Keratinocyte (primary cell): Measurements from ENCODE around the gene NR2E3. TPM values are rescaled to one million over a fixed set of nuclear protein-coding genes. Genes with fewer than 3 reads are reported as not detected.
A peak's percentile ranks its signal among the peaks of the same experiment; 100 is the strongest.

Source experiments
- DNase-seq: peaks from one replicate; pipeline ENCODE4 v3.0.0-alpha.2; 2011; ENCODE audit warnings: low read depth, missing footprints, low spot score
- FAIRE-seq: peaks from 2 replicates; lab custom pipeline; 2011; peaks lifted over from hg19 to GRCh38; lab: Jason Lieb, UNC
- H2AFZ ChIP-seq: 2 replicates; pipeline ENCODE4 v1.6.0; 2012; ENCODE audit warnings: low read length, control low read depth, inconsistent platforms; ENCODE audit not compliant: control insufficient read depth
- H3K27ac ChIP-seq: 2 replicates; pipeline ENCODE4 v1.5.1; 2011; ENCODE audit warnings: low read length; ENCODE audit not compliant: control insufficient read depth, insufficient read depth
- H3K27me3 ChIP-seq: 3 replicates; pipeline ENCODE4 v1.6.0; 2011; ENCODE audit warnings: low read length; ENCODE audit not compliant: control insufficient read depth, insufficient read depth; ENCODE audit errors: extremely low read depth
- H3K36me3 ChIP-seq, 2 experiments: 2 replicates in 1 of 2; 3 replicates in 1 of 2; pipeline ENCODE4 v1.5.1; 2011; ENCODE audit warnings: low read length in 2 of 2, mild to moderate bottlenecking in 1 of 2; ENCODE audit not compliant: control insufficient read depth in 2 of 2, insufficient read depth in 2 of 2; ENCODE audit errors: extremely low read depth in 1 of 2
- H3K4me1 ChIP-seq: 3 replicates; pipeline ENCODE4 v1.5.1; 2011; ENCODE audit warnings: low read length; ENCODE audit not compliant: control insufficient read depth, insufficient read depth; ENCODE audit errors: extremely low read depth
- H3K4me2 ChIP-seq: 3 replicates; pipeline ENCODE4 v1.6.0; 2011; ENCODE audit warnings: low read depth, low read length; ENCODE audit not compliant: control insufficient read depth, insufficient read depth; ENCODE audit errors: extremely low read depth
- H3K4me3 ChIP-seq, 3 experiments: fragments of 200-600 bp in 1 of 3; sonication (generic) in 1 of 3; 2 replicates in 2 of 3; 3 replicates in 1 of 3; pipeline ENCODE4 v1.5.1; 2011 to 2016; ENCODE audit warnings: low read length in 3 of 3, mild to moderate bottlenecking in 3 of 3, control low read depth in 2 of 3, inconsistent platforms in 1 of 3, low read depth in 1 of 3, mixed read lengths in 1 of 3, mixed run types in 1 of 3, moderate library complexity in 1 of 3; ENCODE audit not compliant: control insufficient read depth in 2 of 3, insufficient read depth in 2 of 3; ENCODE audit errors: extremely low read depth in 1 of 3
- H3K79me2 ChIP-seq: 2 replicates; pipeline ENCODE4 v1.6.0; 2012; ENCODE audit warnings: low read length; ENCODE audit not compliant: control insufficient read depth, insufficient read depth
- H3K9ac ChIP-seq: 3 replicates; pipeline ENCODE4 v1.6.0; 2011; ENCODE audit warnings: low read length; ENCODE audit not compliant: control insufficient read depth, insufficient read depth; ENCODE audit errors: extremely low read depth
- H3K9me1 ChIP-seq: 3 replicates; pipeline ENCODE4 v1.6.0; 2011; ENCODE audit warnings: low read length; ENCODE audit not compliant: control insufficient read depth, insufficient read depth; ENCODE audit errors: extremely low read depth
- H3K9me3 ChIP-seq: 2 replicates; pipeline ENCODE4 v1.5.1; 2012; ENCODE audit warnings: low read depth, low read length; ENCODE audit not compliant: control insufficient read depth
- H4K20me1 ChIP-seq: 3 replicates; pipeline ENCODE4 v1.6.0; 2011; ENCODE audit warnings: low read length; ENCODE audit not compliant: control insufficient read depth, insufficient read depth; ENCODE audit errors: extremely low read depth
- EZH2 ChIP-seq: IDR thresholded peaks from one replicate; pipeline ENCODE4 v1.6.1; 2012; ENCODE audit warnings: inconsistent platforms, mild to moderate bottlenecking, low read length, moderate library complexity
- dilution Hi-C: fragments of 300-500 bp; cut with MboI; formaldehyde crosslinking; loops from one replicate; pipeline ENCODE4 v1.7.0; 2020; ENCODE audit warnings: low sequenced_read_pairs; ENCODE audit not compliant: extremely low pct_ligation_motif_present
- polyA plus RNA-seq, 5 experiments: library from polyadenylated mRNA; depleted of rRNA in 3 of 5; stranded (reverse) in 3 of 5; stranded (forward) in 1 of 5; unstranded in 1 of 5; fragments of >200 nt; gene quantifications; 1 replicate in 1 of 5; 2 replicates in 3 of 5; 3 replicates in 1 of 5; pipeline versions ENCODE4 v1.2.1 to v1.2.3, GENCODE V29; 2011 to 2012; ENCODE audit warnings: missing spikeins in 2 of 5, low read depth in 1 of 5, low replicate concordance in 1 of 5
- TF ChIP-seq, protein P1 (sequence below), 3 experiments: IDR thresholded peaks in 1 of 3; conservative IDR thresholded peaks in 1 of 3; optimal IDR thresholded peaks in 1 of 3; 2 replicates in 2 of 3; 3 replicates in 1 of 3; pipeline versions ENCODE3 to v1.5.1; 2011; ENCODE audit warnings: low read length in 3 of 3, mild to moderate bottlenecking in 3 of 3, moderate library complexity in 2 of 3, control low read depth in 1 of 3, inconsistent platforms in 1 of 3; ENCODE audit not compliant: insufficient read depth in 2 of 3; ENCODE audit errors: extremely low read depth in 1 of 3

Gene NR2E3
- polyA plus RNA-seq, 1 donor (not counting 4 experiments of a cell fraction or from before 2014, with no cell fraction given): 0.46 TPM

DNA sequence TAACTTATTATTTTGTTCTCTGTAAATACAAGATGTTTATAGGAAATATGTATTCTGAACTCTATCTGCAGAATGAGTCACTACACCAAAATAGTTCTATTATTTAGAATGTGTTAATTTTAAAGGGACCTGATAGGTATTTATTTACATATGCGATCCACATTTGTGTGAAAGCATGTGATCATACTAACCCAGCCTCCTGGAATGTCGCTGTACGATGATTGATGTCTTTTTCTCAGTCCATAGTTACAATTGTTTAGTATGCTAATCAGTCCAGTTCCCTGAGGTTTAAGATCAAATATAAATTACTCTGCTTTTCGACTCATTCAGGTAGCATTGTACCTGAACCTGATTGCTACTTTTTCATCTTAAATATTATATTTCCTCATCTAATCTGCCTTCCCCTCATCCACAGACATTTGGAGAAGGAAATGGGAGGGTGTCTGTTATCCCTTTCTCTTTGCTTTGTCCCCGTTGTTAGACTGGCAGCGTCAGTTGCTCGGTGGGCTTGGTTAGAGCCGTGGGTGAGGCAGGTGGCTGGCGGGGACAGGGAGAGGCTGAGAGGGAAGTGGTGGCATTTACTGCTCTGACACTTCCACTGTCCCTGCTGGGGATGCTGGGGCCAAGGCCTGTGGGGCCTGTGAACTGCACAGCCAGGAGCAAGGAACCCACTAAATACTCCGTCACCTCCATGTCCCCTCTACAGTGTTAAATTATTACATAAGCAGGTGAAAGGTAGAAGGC lies 27.8 kb upstream of the NR2E3 start:
- Histone ChIP-seq H3K79me2 (no peaks in the 10 kb centered on the region), H2AFZ (no peak overlapping the region), H3K4me1 (no peaks in the 10 kb centered on the region), H3K9me3 (no peaks in the 10 kb centered on the region), H3K9me1 (no peaks in the 10 kb centered on the region), H3K27me3 (no peaks in the 10 kb centered on the region), H3K4me2 (no peak overlapping the region), H3K27ac (no peak overlapping the region), H4K20me1 (no peaks in the 10 kb centered on the region), H3K9ac (no peak overlapping the region), H3K4me3 (no peak overlapping the region), H3K36me3 (peaks cover 0 to 8% of the 10 kb centered on the region in 2 experiments)
- dilution Hi-C loops: no loop called here
- FAIRE-seq (no peak), DNase-seq (no peak)
- TF ChIP-seq, protein P1, sequence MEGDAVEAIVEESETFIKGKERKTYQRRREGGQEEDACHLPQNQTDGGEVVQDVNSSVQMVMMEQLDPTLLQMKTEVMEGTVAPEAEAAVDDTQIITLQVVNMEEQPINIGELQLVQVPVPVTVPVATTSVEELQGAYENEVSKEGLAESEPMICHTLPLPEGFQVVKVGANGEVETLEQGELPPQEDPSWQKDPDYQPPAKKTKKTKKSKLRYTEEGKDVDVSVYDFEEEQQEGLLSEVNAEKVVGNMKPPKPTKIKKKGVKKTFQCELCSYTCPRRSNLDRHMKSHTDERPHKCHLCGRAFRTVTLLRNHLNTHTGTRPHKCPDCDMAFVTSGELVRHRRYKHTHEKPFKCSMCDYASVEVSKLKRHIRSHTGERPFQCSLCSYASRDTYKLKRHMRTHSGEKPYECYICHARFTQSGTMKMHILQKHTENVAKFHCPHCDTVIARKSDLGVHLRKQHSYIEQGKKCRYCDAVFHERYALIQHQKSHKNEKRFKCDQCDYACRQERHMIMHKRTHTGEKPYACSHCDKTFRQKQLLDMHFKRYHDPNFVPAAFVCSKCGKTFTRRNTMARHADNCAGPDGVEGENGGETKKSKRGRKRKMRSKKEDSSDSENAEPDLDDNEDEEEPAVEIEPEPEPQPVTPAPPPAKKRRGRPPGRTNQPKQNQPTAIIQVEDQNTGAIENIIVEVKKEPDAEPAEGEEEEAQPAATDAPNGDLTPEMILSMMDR (optimal IDR thresholded peaks at IDR 0.05 in 1 of 3, IDR thresholded peaks at IDR 0.05 in 1 of 3, conservative IDR thresholded peaks at IDR 0.05 in 1 of 3; ENCODE audit: extremely low read depth in 1 of 3, insufficient read depth in 2 of 3, low read length in 3 of 3): no peak
- no peak for TF ChIP-seq EZH2

DNA sequence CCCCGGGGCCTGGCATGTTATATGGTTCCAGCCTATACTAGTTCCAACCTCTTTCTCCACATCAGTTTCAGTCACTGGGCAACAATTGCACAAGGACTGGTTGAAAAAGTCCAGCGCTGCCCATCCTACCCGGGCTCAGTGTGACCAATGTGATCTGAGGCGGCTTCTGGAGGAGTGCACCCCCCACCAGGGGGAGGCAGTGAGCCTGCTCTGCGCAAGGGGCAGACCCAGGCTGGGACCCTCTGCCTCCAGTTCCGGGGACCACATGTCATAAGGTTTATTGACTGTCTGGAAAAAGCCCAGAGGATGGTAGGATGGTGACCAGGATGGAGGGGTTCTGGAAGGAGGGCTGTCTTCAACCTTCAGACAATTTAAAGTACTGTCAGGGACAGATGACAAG lies 25.6 kb upstream of the NR2E3 start:
- H3K27ac ChIP-seq: no peak overlapping the region
- TF ChIP-seq, protein P1 (optimal IDR thresholded peaks at IDR 0.05 in 1 of 3, IDR thresholded peaks at IDR 0.05 in 1 of 3, conservative IDR thresholded peaks at IDR 0.05 in 1 of 3; ENCODE audit: extremely low read depth in 1 of 3, insufficient read depth in 2 of 3, low read length in 3 of 3): peak; percentile 35 to 52 (median 50)
- TF ChIP-seq EZH2: no peak
- dilution Hi-C loops: no loop called here
- no peaks in the 10 kb centered on the region for H3K36me3 ChIP-seq
- H2AFZ ChIP-seq: no peak overlapping the region
- H3K4me3 ChIP-seq: no peak overlapping the region
- no peaks in the 10 kb centered on the region for H4K20me1 ChIP-seq
- H3K9me1 ChIP-seq: no peaks in the 10 kb centered on the region
- H3K4me1 ChIP-seq: no peaks in the 10 kb centered on the region
- H3K9me3 ChIP-seq: no peaks in the 10 kb centered on the region
- no peaks in the 10 kb centered on the region for H3K27me3 ChIP-seq
- DNase-seq (no peak), FAIRE-seq (no peak)
- H3K9ac ChIP-seq: no peak overlapping the region
- H3K4me2 ChIP-seq: no peak overlapping the region
- no peaks in the 10 kb centered on the region for H3K79me2 ChIP-seq
